ENCODE measurements around the gene RNF121. TPM values are rescaled to one million over a fixed set of nuclear protein-coding genes. Genes with fewer than 3 reads are reported as not detected.
A peak's percentile ranks its signal among the peaks of the same experiment; 100 is the strongest.

Gene RNF121
- total and polyA plus RNA-seq, 2 donors (not counting 1 experiment from before 2014, with no cell fraction given) = 31.7 to 56.0 TPM

GRCh38 chr11:71996517-71996916, 67.7 kb downstream of the RNF121 start:
- Mint-ChIP-seq H3K27ac (peak overlapping the region; percentile 1), H3K9me3 (ENCODE audit: insufficient read depth) (no peaks in the 10 kb centered on the region), H3K4me3 (no peak overlapping the region), H3K4me1 (peaks cover 66% of the 10 kb centered on the region), H3K27me3 (no peaks in the 10 kb centered on the region)
- POLR2A ChIA-PET = no interaction called here
- H3K36me3 ChIP-seq (replicated peaks in 1 of 2; ENCODE audit: control extremely low read depth in 1 of 2, control insufficient read depth in 1 of 2, extremely low read depth in 1 of 2, insufficient read depth in 2 of 2, low read length in 1 of 2) = peaks cover 0 to 9% of the 10 kb centered on the region in 2 experiments
- no peak overlapping the region for H3K4me3 ChIP-seq (ENCODE audit: control extremely low read depth in 1 of 5, extremely low read depth in 1 of 5, insufficient read depth in 1 of 5, low read depth in 2 of 5, low read length in 4 of 5)
- H3K27ac ChIP-seq (ENCODE audit: low read length in 2 of 2) = no peak overlapping the region
- no peak for TF ChIP-seq EZH2 (IDR thresholded peaks at IDR 0.05; ENCODE audit: borderline replicate concordance, insufficient read depth, low read depth, low read length, poor library complexity, severe bottlenecking)
- TF ChIP-seq, protein P1, sequence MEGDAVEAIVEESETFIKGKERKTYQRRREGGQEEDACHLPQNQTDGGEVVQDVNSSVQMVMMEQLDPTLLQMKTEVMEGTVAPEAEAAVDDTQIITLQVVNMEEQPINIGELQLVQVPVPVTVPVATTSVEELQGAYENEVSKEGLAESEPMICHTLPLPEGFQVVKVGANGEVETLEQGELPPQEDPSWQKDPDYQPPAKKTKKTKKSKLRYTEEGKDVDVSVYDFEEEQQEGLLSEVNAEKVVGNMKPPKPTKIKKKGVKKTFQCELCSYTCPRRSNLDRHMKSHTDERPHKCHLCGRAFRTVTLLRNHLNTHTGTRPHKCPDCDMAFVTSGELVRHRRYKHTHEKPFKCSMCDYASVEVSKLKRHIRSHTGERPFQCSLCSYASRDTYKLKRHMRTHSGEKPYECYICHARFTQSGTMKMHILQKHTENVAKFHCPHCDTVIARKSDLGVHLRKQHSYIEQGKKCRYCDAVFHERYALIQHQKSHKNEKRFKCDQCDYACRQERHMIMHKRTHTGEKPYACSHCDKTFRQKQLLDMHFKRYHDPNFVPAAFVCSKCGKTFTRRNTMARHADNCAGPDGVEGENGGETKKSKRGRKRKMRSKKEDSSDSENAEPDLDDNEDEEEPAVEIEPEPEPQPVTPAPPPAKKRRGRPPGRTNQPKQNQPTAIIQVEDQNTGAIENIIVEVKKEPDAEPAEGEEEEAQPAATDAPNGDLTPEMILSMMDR (IDR thresholded peaks at IDR 0.05) = no peak
- H4K20me1 ChIP-seq (ENCODE audit: control insufficient read depth, insufficient read depth, low read length, poor library complexity, severe bottlenecking) = no peaks in the 10 kb centered on the region
- H3K4me2 ChIP-seq (replicated peaks; ENCODE audit: low read depth, low read length, poor library complexity, severe bottlenecking) = no peak overlapping the region
- DNase-seq (no peak), ATAC-seq (ENCODE audit: low read depth) (no peak)
- 100% methylated on average over 1 of the region's 4 CpGs for WGBS (ENCODE audit: insufficient coverage)
- no peak overlapping the region for H3K9ac ChIP-seq (ENCODE audit: low read length)
- intact Hi-C loops (cut with micrococcal nuclease) = no loop called here
- peaks cover 46 to 73% of the 10 kb centered on the region in 2 donors for H3K4me1 ChIP-seq (ENCODE audit: control insufficient read depth in 2 of 2, insufficient read depth in 2 of 2, low read length in 2 of 2)
- H2AFZ ChIP-seq (ENCODE audit: insufficient read depth, low read depth, low read length, poor library complexity, severe bottlenecking) = no peak overlapping the region
- H3K27me3 ChIP-seq (replicated peaks in 1 of 4; ENCODE audit: control extremely low read depth in 1 of 4, control insufficient read depth in 3 of 4, insufficient read depth in 4 of 4, low read length in 3 of 4) = no peaks in the 10 kb centered on the region
- CTCF ChIA-PET = interaction anchor here (0.8 kb wide), 1 partner anchor 18 kb away, joined by 3 read pairs; no protein-coding TSS in a partner anchor
- H3K9me3 ChIP-seq (ENCODE audit: control extremely low read depth in 1 of 3, control insufficient read depth in 2 of 3, insufficient read depth in 1 of 3, low read length in 2 of 3) = peaks cover 0 to 5% (median 0%) of the 10 kb centered on the region in 3 donors
- H3K79me2 ChIP-seq (ENCODE audit: control insufficient read depth, insufficient read depth, low read length) = peaks cover 15% of the 10 kb centered on the region

DNA sequence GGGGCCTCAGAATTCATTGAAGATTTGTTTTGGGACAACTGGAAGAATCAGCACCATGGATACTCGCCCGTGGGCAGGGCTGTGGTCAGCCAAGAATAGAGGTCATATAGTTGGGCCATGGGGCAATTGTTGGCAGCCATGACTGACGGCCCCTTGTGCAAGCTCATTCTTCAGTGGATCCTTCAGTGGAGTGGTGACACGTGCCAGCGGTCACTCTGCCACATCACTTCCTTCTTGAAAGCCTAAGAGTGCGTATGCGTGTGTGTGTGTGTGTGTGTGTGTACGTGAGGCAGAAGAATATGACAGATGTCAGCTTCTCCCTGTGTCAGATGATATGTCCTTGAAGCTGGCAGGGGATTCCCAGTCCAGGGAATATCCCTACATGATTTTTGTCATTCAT, 68.1 kb downstream of the RNF121 start:
- Histone ChIP-seq H3K9me3 (ENCODE audit: control extremely low read depth in 1 of 3, control insufficient read depth in 2 of 3, insufficient read depth in 1 of 3, low read length in 2 of 3) (peaks cover 0 to 5% (median 0%) of the 10 kb centered on the region in 3 donors), H3K27ac (ENCODE audit: low read length in 2 of 2) (no peak overlapping the region), H3K4me1 (ENCODE audit: control insufficient read depth in 2 of 2, insufficient read depth in 2 of 2, low read length in 2 of 2) (peaks cover 41 to 69% of the 10 kb centered on the region in 2 donors), H4K20me1 (ENCODE audit: control insufficient read depth, insufficient read depth, low read length, poor library complexity, severe bottlenecking) (no peaks in the 10 kb centered on the region), H2AFZ (ENCODE audit: insufficient read depth, low read depth, low read length, poor library complexity, severe bottlenecking) (no peak overlapping the region), H3K79me2 (ENCODE audit: control insufficient read depth, insufficient read depth, low read length) (peaks cover 15% of the 10 kb centered on the region), H3K4me3 (ENCODE audit: control extremely low read depth in 1 of 5, extremely low read depth in 1 of 5, insufficient read depth in 1 of 5, low read depth in 2 of 5, low read length in 4 of 5) (no peak overlapping the region), H3K36me3 (replicated peaks in 1 of 2; ENCODE audit: control extremely low read depth in 1 of 2, control insufficient read depth in 1 of 2, extremely low read depth in 1 of 2, insufficient read depth in 2 of 2, low read length in 1 of 2) (peaks cover 0 to 14% of the 10 kb centered on the region in 2 experiments), H3K27me3 (replicated peaks in 1 of 4; ENCODE audit: control extremely low read depth in 1 of 4, control insufficient read depth in 3 of 4, insufficient read depth in 4 of 4, low read length in 3 of 4) (no peaks in the 10 kb centered on the region), H3K4me2 (replicated peaks; ENCODE audit: low read depth, low read length, poor library complexity, severe bottlenecking) (no peak overlapping the region), H3K9ac (ENCODE audit: low read length) (no peak overlapping the region)
- no peak for TF ChIP-seq EZH2 (IDR thresholded peaks at IDR 0.05; ENCODE audit: borderline replicate concordance, insufficient read depth, low read depth, low read length, poor library complexity, severe bottlenecking)
- TF ChIP-seq, protein P1 (IDR thresholded peaks at IDR 0.05) = no peak
- ChIA-PET CTCF (interaction anchor here (0.8 to 1.1 kb wide), 2 partner anchors 19 kb away, joined by 3 read pairs; no protein-coding TSS in a partner anchor), POLR2A (no interaction called here)
- Mint-ChIP-seq H3K27me3 (no peaks in the 10 kb centered on the region), H3K27ac (peak overlapping the region; percentile 58), H3K9me3 (ENCODE audit: insufficient read depth) (no peaks in the 10 kb centered on the region), H3K4me1 (peaks cover 64% of the 10 kb centered on the region), H3K4me3 (no peak overlapping the region)
- WGBS (ENCODE audit: insufficient coverage) = 75% methylated on average over 6 of the region's 8 CpGs
- ATAC-seq (ENCODE audit: low read depth) = no peak
- intact Hi-C loops (cut with micrococcal nuclease) = no loop called here
- DNase-seq = peak; percentile 58
